ENCODE measurements around the gene EXO1. TPM values are rescaled to one million over a fixed set of nuclear protein-coding genes. Genes with fewer than 3 reads are reported as not detected.

Gene EXO1
- polyA plus RNA-seq, 1 experiment = 2.6 TPM

- no peak for DNase-seq (ENCODE audit: low read depth)
- ChIA-PET CTCF (interaction anchor here (0.9 to 1.3 kb wide), 3 partner anchors 9 to 26 kb away, joined by 3 read pairs; no protein-coding TSS in a partner anchor), POLR2A (no interaction called here)
- Histone ChIP-seq H3K36me3 (ENCODE audit: control insufficient read depth, insufficient read depth, low read length) (no peaks in the 10 kb centered on the region), H3K27me3 (ENCODE audit: control insufficient read depth, insufficient read depth, low read length) (no peaks in the 10 kb centered on the region), H3K4me3 (ENCODE audit: low read depth, low read length) (no peak overlapping the region)
- no peak for TF ChIP-seq CTCF (IDR thresholded peaks at IDR 0.05; ENCODE audit: insufficient read depth, low read depth, low read length)
Measured at GRCh38 chr1:241808265-241808664, 39.7 kb upstream of the EXO1 start.

- DNase-seq (ENCODE audit: low read depth) = no peak
- TF ChIP-seq CTCF (IDR thresholded peaks at IDR 0.05; ENCODE audit: insufficient read depth, low read depth, low read length) = no peak
- H3K27me3 ChIP-seq (ENCODE audit: control insufficient read depth, insufficient read depth, low read length) = no peaks in the 10 kb centered on the region
- no peaks in the 10 kb centered on the region for H3K36me3 ChIP-seq (ENCODE audit: control insufficient read depth, insufficient read depth, low read length)
- no peak overlapping the region for H3K4me3 ChIP-seq (ENCODE audit: low read depth, low read length)
- POLR2A ChIA-PET = no interaction called here
- CTCF ChIA-PET = no interaction called here
Measured at GRCh38 chr1:241810769-241811405, 37.1 kb upstream of the EXO1 start.

- no peak for DNase-seq (ENCODE audit: low read depth)
- H3K36me3 ChIP-seq (ENCODE audit: control insufficient read depth, insufficient read depth, low read length) = no peaks in the 10 kb centered on the region
- TF ChIP-seq CTCF (IDR thresholded peaks at IDR 0.05; ENCODE audit: insufficient read depth, low read depth, low read length) = no peak
- ChIA-PET POLR2A (no interaction called here), CTCF (no interaction called here)
- no peaks in the 10 kb centered on the region for H3K27me3 ChIP-seq (ENCODE audit: control insufficient read depth, insufficient read depth, low read length)
- H3K4me3 ChIP-seq (ENCODE audit: low read depth, low read length) = no peak overlapping the region
Measured at GRCh38 chr1:241813768-241814320, 34.2 kb upstream of the EXO1 start.

GRCh38 chr1:241816008-241816407, 32.0 kb upstream of the EXO1 start:
- ChIA-PET CTCF (interaction anchor here (1.6 to 2.9 kb wide), 2 partner anchors 11 to 206 kb away, joined by 3 to 13 read pairs; no protein-coding TSS in a partner anchor), POLR2A (no interaction called here)
- no peaks in the 10 kb centered on the region for H3K36me3 ChIP-seq (ENCODE audit: control insufficient read depth, insufficient read depth, low read length)
- H3K27me3 ChIP-seq (ENCODE audit: control insufficient read depth, insufficient read depth, low read length) = no peaks in the 10 kb centered on the region
- DNase-seq (ENCODE audit: low read depth) = no peak
- H3K4me3 ChIP-seq (ENCODE audit: low read depth, low read length) = no peak overlapping the region
- no peak for TF ChIP-seq CTCF (IDR thresholded peaks at IDR 0.05; ENCODE audit: insufficient read depth, low read depth, low read length)

GRCh38 chr1:241817331-241817792, 30.6 kb upstream of the EXO1 start:
- no peaks in the 10 kb centered on the region for H3K36me3 ChIP-seq (ENCODE audit: control insufficient read depth, insufficient read depth, low read length)
- DNase-seq (ENCODE audit: low read depth) = peak; percentile 78
- no peaks in the 10 kb centered on the region for H3K27me3 ChIP-seq (ENCODE audit: control insufficient read depth, insufficient read depth, low read length)
- ChIA-PET CTCF (interaction anchor here (1.0 to 2.9 kb wide), 3 partner anchors 9 to 207 kb away, joined by 3 to 13 read pairs (median 3); no protein-coding TSS in a partner anchor), POLR2A (interaction anchor here (0.7 to 1.0 kb wide), 2 partner anchors 17 to 207 kb away, joined by 3 to 4 read pairs; no protein-coding TSS in a partner anchor)
- TF ChIP-seq CTCF (IDR thresholded peaks at IDR 0.05; ENCODE audit: insufficient read depth, low read depth, low read length) = no peak
- H3K4me3 ChIP-seq (ENCODE audit: low read depth, low read length) = no peak overlapping the region
